Breast epithelium (tissue), 3 donors: ENCODE data around the gene KNSTRN.

Experiments used
- CTCF ChIP-seq, 3 donors: fragments of 450-650 bp; IDR thresholded peaks; one replicate each; pipeline ENCODE4 v1.5.1; 2016 to 2017; ENCODE audit warnings: antibody characterized with exemption in 3 of 3, mild to moderate bottlenecking in 3 of 3, moderate library complexity in 3 of 3
- POLR2AphosphoS5 ChIP-seq, 3 donors: sonication (generic); formaldehyde crosslinking; IDR thresholded peaks; one replicate each; pipeline ENCODE4 v1.6.1; 2017; ENCODE audit warnings: antibody characterized with exemption in 3 of 3

- TF ChIP-seq CTCF (IDR thresholded peaks at IDR 0.05): no peak
- TF ChIP-seq POLR2AphosphoS5 (IDR thresholded peaks at IDR 0.05): no peak
Observed at GRCh38 chr15:40407330-40407990, 24.9 kb downstream of the KNSTRN start.
